VCaP (cell line): ENCODE results near the gene FNDC3A.

ENCODE experiments used
- H3K27ac ChIP-seq: fragments of 450-650 bp; 2 replicates; pipeline ENCODE4 v1.5.1; 2017
- CTCF ChIP-seq: fragments of 450-650 bp; conservative IDR thresholded peaks from 2 replicates; pipeline ENCODE4 v1.5.1; 2017; ENCODE audit warnings: mild to moderate bottlenecking, moderate library complexity

Gene FNDC3A

DNA sequence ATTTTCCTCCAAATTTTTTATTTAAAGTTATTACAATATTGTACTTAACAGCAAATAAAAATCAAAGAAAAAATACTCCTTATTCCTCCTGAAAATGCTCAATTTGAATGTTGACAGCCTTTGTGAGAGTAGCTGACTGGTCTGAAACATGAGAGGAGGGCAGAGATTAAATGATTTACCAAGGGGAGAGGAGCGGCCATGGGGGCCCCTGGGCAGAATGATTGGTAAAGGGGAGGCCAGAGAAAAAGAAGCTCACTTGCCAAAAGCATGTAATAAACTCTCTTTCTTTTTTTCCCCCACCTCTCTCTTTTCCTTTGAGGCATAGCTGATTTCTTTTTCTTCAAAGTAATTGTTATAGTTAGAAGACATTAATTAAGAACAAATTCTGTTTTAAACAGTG, 30.1 kb upstream of the FNDC3A start:
- no peak for TF ChIP-seq CTCF
- no peak overlapping the region for H3K27ac ChIP-seq

DNA sequence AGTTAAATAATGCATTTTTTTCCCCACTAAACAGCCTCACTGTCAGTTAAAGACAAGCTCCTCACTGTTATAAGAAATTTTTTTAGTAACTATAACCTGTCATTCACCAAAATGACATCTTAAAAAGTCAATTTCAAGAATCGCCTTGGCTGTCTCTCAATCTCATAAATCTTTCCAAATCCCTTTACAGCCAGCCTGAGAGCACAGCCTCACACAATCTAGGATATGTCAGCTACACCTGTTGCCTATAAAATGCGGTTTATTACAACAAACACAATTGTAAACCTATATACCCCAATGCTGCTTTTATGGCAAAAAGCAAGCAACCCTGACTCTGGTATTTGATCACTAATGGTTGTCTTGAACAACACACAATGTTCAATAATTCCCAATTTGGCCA, 29.5 kb upstream of the FNDC3A start:
- no peak overlapping the region for H3K27ac ChIP-seq
- no peak for TF ChIP-seq CTCF

DNA sequence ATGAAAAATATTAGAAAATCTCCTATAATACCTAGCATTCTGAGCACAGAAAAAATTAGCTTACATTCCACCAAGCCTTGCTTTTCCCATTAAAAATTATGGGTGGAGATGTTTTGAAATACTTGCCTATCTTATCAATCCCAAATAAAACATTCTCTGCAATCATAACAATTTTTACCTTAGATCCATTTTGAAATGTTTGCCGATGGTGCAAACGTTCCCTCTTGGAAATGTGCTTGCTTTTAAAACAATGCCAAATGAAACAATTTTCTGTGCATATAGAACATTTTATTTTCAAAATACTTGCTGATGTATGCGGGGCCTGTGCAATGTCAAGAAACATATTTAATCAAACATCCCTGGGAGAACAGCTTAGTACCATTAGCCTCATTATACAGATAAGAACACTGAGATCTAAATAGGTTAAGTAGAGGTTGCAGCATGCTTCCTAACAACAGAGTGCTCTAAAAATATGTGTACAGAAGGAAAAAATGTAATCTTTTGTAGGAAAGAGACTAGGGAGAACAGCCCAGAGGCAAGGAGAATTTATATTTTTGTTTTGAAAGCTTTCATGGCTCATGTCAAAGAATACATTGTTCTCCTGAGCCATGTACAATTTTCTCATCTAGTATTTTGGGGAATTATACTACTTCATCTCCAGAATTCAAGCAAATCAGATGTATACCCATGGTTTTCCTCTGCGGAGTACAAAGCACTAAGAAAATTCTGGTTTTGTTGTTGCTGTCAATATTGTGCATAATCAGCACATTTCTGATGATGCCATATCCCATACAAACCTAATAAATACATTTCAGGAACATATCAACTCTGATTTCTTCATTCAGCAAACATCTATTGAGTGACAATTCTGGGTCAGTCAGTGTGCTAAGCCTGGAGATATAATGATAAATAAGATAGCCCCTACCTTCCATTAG, 25.9 kb upstream of the FNDC3A start:
- H3K27ac ChIP-seq: no peak overlapping the region
- no peak for TF ChIP-seq CTCF

- no peak overlapping the region for H3K27ac ChIP-seq
- TF ChIP-seq CTCF: no peak
Observed at GRCh38 chr13:48950501-48950875, 25.2 kb upstream of the FNDC3A start.

GRCh38 chr13:48954081-48954480, 21.6 kb upstream of the FNDC3A start:
- no peak overlapping the region for H3K27ac ChIP-seq

GRCh38 chr13:48955536-48955935, 20.2 kb upstream of the FNDC3A start:
- H3K27ac ChIP-seq: no peak overlapping the region

More at GRCh38 chr13:48954081-48954480, 21.6 kb upstream of the FNDC3A start:
- TF ChIP-seq CTCF: no peak

GRCh38 chr13:48961379-48961778, 14.3 kb upstream of the FNDC3A start:
- H3K27ac ChIP-seq: no peak overlapping the region
- no peak for TF ChIP-seq CTCF

More at GRCh38 chr13:48955536-48955935, 20.2 kb upstream of the FNDC3A start:
- no peak for TF ChIP-seq CTCF
